Vagina (tissue), 2 donors: ENCODE data around the gene BCAS3. TPM values are rescaled to one million over a fixed set of nuclear protein-coding genes. Genes with fewer than 3 reads are reported as not detected.

Source experiments
- DNase-seq, 2 donors: peaks; one replicate each; pipeline ENCODE4 v3.0.0-alpha.2; 2017; ENCODE audit errors: extremely low spot score in 2 of 2
- H3K27ac ChIP-seq: fragments of 200-600 bp; sonication (generic); one replicate; pipeline ENCODE4 v1.5.1; 2019
- H3K27me3 ChIP-seq: fragments of 200-600 bp; sonication (generic); one replicate; pipeline ENCODE4 v1.5.1; 2019
- H3K36me3 ChIP-seq, 2 donors: fragments of 200-600 bp; sonication (generic); one replicate each; pipeline ENCODE4 v1.5.1; 2017 to 2019
- H3K4me1 ChIP-seq: fragments of 200-600 bp; sonication (generic); one replicate; pipeline ENCODE4 v1.5.1; 2019
- H3K4me3 ChIP-seq, 2 donors: fragments of 200-600 bp; sonication (generic); 1 replicate in 1 of 2; 2 replicates in 1 of 2; pipeline ENCODE4 v1.5.1; 2016 to 2019
- H3K9me3 ChIP-seq: fragments of 200-600 bp; sonication (generic); one replicate; pipeline ENCODE4 v1.5.1; 2019
- CTCF ChIP-seq, 3 experiments: fragments of 450-650 bp in 2 of 3; fragments of 200-600 bp in 1 of 3; sonication (generic) in 1 of 3; IDR thresholded peaks; one replicate each; pipeline ENCODE4 v1.5.1; 2017 to 2019; ENCODE audit warnings: antibody characterized with exemption in 3 of 3, mild to moderate bottlenecking in 2 of 3, moderate library complexity in 2 of 3
- POLR2A ChIP-seq, 2 donors: fragments of 450-650 bp; IDR thresholded peaks; one replicate each; pipeline ENCODE4 v1.6.1; 2017; ENCODE audit warnings: antibody characterized with exemption in 2 of 2, mild to moderate bottlenecking in 2 of 2, moderate library complexity in 2 of 2
- POLR2AphosphoS5 ChIP-seq, 2 donors: sonication (generic); formaldehyde crosslinking; IDR thresholded peaks; one replicate each; pipeline ENCODE4 v1.9.0; 2017; ENCODE audit warnings: antibody characterized with exemption in 2 of 2, mild to moderate bottlenecking in 2 of 2, low read depth in 1 of 2; ENCODE audit not compliant: insufficient read depth in 1 of 2
- intact Hi-C: fragments of 100-400 bp; cut with DNase I; formaldehyde crosslinking; loops from one replicate; pipeline ENCODE4 v1.15.1; 2023
- total RNA-seq: library from RNA; depleted of rRNA; stranded (reverse); fragments of >200 nt; gene quantifications from one replicate; pipeline ENCODE4 v1.2.3, GENCODE V29; 2016

Gene BCAS3
- total RNA-seq, 1 donor from 2014 or later, result 33.1 TPM

DNA sequence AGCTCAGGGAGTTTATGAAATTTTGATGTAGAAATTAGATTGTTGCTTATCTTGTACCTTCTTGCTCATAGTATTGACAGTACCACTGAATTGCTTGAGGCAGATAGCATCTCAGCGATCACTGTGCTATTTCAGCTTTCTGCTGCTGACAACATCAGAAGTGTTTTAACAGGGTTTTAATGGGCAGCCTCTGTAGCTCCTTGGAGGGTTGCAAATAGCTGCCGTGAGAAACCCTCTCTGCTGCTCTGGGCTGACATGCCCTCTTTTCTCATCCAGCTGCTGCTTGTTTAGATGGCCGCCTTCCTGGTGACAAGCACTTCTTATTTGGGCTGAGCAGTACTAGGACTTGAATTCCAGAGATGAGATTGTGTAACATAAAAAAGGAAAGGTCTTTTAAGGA lies 541.8 kb downstream of the BCAS3 start:
- intact Hi-C loops, result no loop called here

GRCh38 chr17:61221181-61221580 lies 543.5 kb downstream of the BCAS3 start:
- Histone ChIP-seq H3K4me3 (no peak overlapping the region), H3K27ac (no peak overlapping the region), H3K27me3 (no peaks in the 10 kb centered on the region), H3K9me3 (no peaks in the 10 kb centered on the region), H3K36me3 (no peaks in the 10 kb centered on the region), H3K4me1 (no peaks in the 10 kb centered on the region)
- intact Hi-C loops, result no loop called here
- TF ChIP-seq POLR2A (IDR thresholded peaks at IDR 0.05) (no peak), CTCF (IDR thresholded peaks at IDR 0.05) (no peak), POLR2AphosphoS5 (IDR thresholded peaks at IDR 0.05; ENCODE audit: insufficient read depth in 1 of 2, low read depth in 1 of 2) (no peak)
- no peak for DNase-seq

More for the DNA sequence above, 541.8 kb downstream of the BCAS3 start:
- no peaks in the 10 kb centered on the region for H3K27me3 ChIP-seq
- no peak for DNase-seq
- TF ChIP-seq POLR2A (IDR thresholded peaks at IDR 0.05) (no peak), POLR2AphosphoS5 (IDR thresholded peaks at IDR 0.05; ENCODE audit: insufficient read depth in 1 of 2, low read depth in 1 of 2) (no peak), CTCF (IDR thresholded peaks at IDR 0.05) (no peak)
- H3K27ac ChIP-seq, result peak overlapping the region; percentile 1
- no peak overlapping the region for H3K4me3 ChIP-seq
- H3K9me3 ChIP-seq, result no peaks in the 10 kb centered on the region
- no peaks in the 10 kb centered on the region for H3K36me3 ChIP-seq
- no peaks in the 10 kb centered on the region for H3K4me1 ChIP-seq

DNA sequence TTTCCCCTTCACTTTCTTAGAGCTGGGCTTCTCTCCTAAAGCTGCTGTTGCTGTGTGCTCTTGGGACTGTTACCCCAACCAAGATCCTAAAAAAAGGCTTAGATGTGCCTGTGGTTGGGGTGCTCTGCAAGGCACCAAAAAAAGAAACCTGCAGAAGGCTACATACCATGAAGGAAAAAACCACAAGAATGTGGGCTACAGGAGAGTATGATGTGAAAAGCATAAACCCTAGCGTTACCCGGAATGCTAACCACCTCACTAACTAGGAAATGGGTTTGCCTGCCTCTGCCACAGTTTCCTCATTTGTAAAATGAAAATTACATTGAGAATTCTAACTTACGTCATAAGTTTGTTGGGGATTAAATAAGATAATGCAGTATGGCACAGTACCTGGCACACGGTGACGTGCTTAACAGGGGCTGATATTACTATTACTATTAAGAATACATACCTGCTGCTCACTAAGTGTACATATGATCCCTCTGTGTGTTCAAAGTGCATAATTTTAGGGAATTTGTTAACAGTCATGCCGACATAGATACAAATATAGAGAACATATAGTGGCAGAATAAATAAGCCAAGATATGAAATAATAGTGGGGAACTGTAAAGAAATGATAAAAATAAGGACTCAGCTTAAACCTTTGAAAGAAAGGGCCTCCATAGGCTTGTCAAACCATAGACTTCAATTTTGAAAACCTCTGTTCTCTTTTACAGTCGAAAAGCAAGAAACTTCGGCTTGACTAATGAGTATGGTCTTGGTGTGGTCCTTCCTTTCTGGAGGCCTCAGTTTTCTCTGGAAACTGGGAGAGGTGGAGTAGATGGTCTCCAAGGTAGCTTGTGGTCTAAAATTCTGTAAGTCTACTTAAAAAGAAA lies 544.2 kb downstream of the BCAS3 start:
- Histone ChIP-seq H3K27ac (no peak overlapping the region), H3K27me3 (no peaks in the 10 kb centered on the region), H3K36me3 (no peaks in the 10 kb centered on the region), H3K4me3 (no peak overlapping the region), H3K9me3 (no peaks in the 10 kb centered on the region), H3K4me1 (no peaks in the 10 kb centered on the region)
- DNase-seq, result no peak
- TF ChIP-seq CTCF (IDR thresholded peaks at IDR 0.05) (no peak), POLR2A (IDR thresholded peaks at IDR 0.05) (no peak), POLR2AphosphoS5 (IDR thresholded peaks at IDR 0.05; ENCODE audit: insufficient read depth in 1 of 2, low read depth in 1 of 2) (no peak)
- intact Hi-C loops, result no loop called here

- Histone ChIP-seq H3K36me3 (no peaks in the 10 kb centered on the region), H3K27me3 (no peaks in the 10 kb centered on the region), H3K27ac (no peak overlapping the region), H3K9me3 (no peaks in the 10 kb centered on the region), H3K4me3 (no peak overlapping the region), H3K4me1 (no peaks in the 10 kb centered on the region)
- TF ChIP-seq POLR2A (IDR thresholded peaks at IDR 0.05) (no peak), CTCF (IDR thresholded peaks at IDR 0.05) (no peak), POLR2AphosphoS5 (IDR thresholded peaks at IDR 0.05; ENCODE audit: insufficient read depth in 1 of 2, low read depth in 1 of 2) (no peak)
- no peak for DNase-seq
- intact Hi-C loops, result no loop called here
Measured at GRCh38 chr17:61223725-61224124, 546.1 kb downstream of the BCAS3 start.
